GM12801 (cell line): Measurements from ENCODE around the gene ARHGAP23.

Source experiments
- TF ChIP-seq, protein P1 (sequence below): IDR thresholded peaks from one replicate; pipeline ENCODE4 v1.5.1; 2011; ENCODE audit warnings: control low read depth; ENCODE audit not compliant: insufficient read length; ENCODE audit errors: extremely low read depth

Gene ARHGAP23

DNA sequence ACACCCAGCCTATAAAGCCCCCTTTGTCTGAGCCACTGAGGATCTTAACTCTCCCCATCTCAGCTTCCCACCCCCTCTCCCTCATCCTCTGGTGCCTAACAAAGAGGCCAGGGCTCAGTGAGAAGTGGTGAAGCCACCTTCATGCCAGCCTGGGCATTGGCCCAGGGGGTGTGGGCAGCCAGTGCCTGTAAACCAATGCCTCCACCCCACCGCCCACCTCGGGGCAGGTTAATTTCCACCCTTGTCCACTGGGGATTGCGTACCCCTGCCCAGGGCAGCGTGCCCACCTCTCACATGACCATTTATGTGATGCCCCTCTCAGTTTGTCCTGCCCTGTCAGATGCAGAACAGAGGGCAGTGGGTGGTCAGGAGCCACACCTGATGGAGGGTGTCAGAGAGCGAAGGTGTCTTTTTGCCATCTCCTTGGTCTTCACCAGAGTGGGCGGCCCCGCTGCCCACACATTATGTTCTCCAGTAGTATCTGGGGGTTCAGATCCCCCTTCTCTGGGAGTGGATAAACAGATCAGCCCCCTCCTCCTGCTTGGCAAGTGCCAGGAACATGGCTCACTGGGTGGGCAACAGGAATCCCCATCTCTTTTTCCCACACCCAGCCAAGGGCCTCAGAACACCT lies 10.1 kb upstream of the ARHGAP23 start:
- TF ChIP-seq, protein P1, sequence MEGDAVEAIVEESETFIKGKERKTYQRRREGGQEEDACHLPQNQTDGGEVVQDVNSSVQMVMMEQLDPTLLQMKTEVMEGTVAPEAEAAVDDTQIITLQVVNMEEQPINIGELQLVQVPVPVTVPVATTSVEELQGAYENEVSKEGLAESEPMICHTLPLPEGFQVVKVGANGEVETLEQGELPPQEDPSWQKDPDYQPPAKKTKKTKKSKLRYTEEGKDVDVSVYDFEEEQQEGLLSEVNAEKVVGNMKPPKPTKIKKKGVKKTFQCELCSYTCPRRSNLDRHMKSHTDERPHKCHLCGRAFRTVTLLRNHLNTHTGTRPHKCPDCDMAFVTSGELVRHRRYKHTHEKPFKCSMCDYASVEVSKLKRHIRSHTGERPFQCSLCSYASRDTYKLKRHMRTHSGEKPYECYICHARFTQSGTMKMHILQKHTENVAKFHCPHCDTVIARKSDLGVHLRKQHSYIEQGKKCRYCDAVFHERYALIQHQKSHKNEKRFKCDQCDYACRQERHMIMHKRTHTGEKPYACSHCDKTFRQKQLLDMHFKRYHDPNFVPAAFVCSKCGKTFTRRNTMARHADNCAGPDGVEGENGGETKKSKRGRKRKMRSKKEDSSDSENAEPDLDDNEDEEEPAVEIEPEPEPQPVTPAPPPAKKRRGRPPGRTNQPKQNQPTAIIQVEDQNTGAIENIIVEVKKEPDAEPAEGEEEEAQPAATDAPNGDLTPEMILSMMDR = no peak

DNA sequence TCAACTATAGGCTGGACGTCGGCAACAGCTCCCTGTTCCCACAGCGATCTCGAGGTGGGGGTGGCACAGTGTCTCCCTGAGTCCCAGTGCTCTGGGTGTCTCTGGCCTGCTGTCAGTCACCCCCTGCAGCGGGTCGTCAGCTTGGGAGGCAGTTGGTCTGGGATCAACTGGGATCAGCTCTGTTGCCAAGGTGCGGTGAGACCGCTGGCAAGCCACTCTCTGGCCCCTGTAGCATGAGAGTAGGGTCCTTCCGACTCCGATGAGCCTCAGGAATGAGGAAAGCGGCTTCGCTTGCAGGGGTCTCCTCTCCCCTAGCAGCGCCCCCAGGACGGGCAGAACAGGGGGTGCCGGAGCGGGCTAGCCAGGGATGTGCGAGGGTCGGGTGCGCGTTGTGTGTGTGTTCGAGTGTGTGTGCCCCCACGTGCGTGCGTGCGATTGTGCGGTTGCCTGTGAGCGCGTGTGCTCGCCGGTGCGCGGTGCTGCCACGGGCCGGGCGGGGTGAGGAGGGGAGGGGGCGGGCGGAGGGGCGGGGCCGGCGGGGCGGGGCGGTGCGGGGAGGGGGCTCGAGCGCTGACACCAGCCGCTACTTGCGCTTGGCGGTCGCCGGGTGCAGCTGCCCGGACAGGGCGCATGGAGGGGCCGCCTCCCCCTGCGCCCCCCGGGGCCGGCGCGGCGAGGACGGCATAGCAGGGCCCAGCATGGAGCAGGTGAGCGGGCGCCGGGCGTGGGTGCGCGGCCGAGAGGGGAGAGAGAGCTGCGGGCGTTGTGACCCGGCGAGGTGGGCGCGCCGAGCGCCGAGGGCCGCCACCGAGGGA lies 9.4 kb upstream of the ARHGAP23 start:
- TF ChIP-seq, protein P1 = no peak

DNA sequence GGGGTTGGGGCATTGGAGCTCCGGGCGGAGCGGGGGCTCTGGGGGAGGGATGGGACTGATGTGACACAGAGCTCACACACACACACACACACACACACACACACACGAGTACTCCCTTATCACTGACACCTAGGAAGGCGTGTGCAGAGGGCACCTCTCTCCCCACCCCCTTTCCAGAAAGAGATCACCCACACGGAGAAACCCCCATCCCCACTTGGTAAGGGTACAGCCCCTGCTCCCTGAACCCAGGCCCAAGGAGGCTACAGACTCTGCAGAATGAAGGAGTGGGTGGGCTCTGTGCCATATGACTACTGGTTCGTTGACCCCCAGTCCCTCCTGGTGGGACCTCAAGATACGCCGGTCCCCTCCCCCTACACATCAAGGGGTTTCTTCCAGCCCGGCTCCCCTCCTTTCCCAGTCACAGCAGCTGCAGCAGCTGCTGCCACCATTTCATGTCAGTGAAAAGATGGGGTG lies 8.7 kb upstream of the ARHGAP23 start:
- TF ChIP-seq, protein P1 = no peak

DNA sequence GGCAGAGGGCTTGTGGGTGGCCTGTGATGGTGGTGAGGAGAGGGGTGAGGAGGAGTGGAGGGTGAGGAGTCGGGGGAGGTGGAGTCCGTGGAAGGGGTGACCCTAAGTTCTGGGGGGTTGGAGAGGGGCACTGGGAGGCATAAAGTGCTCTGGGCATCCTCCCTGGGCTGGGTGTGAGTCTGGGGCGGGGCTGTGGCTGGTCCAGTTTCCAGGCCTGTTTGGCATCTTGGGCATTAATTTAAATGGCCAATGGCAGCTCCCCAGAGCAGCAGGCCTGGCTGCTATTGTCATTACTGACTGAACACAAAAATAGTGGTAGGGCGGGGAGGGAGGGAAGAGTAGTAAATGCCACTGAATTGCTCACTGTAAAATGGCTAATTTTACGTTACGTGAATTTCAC lies 7.7 kb upstream of the ARHGAP23 start:
- TF ChIP-seq, protein P1 = no peak

GRCh38 chr17:38421171-38421841 lies 7.0 kb upstream of the ARHGAP23 start:
- TF ChIP-seq, protein P1 = no peak

DNA sequence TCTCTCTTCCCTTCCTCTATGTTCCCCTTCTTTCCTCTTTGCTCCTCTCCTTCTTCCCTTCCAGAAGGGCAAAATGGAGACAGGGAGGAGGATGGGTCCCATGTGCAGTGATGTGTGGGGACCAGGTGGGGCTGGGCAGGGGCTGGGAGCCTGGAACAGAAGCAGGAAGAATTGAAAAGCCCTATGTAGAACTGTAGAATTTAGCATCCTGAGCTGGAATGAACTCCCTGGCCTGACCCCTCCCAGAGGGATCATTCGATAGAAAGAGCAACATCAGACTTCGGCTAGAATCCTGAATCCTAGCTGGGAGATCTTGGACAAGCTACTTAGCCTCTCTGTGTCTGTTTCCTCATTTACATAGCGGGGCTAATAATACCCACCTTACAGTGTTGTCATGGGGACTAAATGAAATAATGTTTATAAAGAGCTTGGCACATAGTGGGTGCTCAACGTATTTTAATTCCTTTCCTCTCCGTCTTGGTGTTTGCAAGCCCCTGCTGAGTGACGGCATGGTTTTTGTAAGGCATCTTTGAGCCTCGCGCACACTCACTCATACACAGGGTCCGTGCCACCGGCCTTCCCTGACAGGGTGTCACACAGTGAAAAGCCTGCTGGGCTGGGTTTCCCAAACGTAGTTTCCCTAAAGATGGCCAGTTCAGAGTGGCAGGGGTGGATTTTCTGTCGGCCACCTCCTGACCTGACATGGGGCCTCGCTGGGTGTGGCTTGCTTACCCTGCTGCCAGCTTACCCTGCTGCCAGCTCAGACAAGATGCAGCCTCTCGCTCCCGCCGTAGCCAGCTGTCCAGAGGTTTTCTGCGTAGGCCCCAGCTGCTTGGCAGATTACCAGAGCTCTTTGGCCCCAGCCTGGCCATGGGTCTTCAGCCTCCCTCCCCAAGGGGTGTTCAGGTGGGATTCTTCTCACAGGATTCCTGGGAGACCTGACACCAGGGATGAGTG lies 6.1 kb upstream of the ARHGAP23 start:
- TF ChIP-seq, protein P1 = no peak
